B cell (primary cell): Measurements from ENCODE around the gene CSNK1A1.

ENCODE experiments used
- CTCF ChIP-seq: fragments of 200-600 bp; IDR thresholded peaks from one replicate; pipeline ENCODE4 v1.8.0; 2022; ENCODE audit warnings: antibody characterized with exemption, mild to moderate bottlenecking
- EZH2 ChIP-seq: IDR thresholded peaks from 2 replicates; pipeline ENCODE4 v1.6.1; 2012; ENCODE audit warnings: borderline replicate concordance, low read depth, mild to moderate bottlenecking, moderate library complexity, low read length; ENCODE audit not compliant: insufficient read depth, poor library complexity, severe bottlenecking

GRCh38 chr5:149599375-149599774, 48.1 kb upstream of the CSNK1A1 start:
- TF ChIP-seq CTCF (no peak), EZH2 (no peak)
